A549 (cell line): Measurements from ENCODE around the gene POP4. TPM values are rescaled to one million over a fixed set of nuclear protein-coding genes. Genes with fewer than 3 reads are reported as not detected.
"Not testable (repeated sequence)": the region's sequence is repeated elsewhere in the genome, so short reads cannot be mapped to it uniquely, and the experiment has no call there.

ENCODE experiments used
- ATAC-seq, 2 experiments: fragments of 200-7000 bp in 1 of 2; fragments of >200 bp in 1 of 2; cut with Nextera tagmentation in 1 of 2; cut with Tn5 transposase in 1 of 2; 3 replicates each; pipeline versions ENCODE4 v1.8.0 to v1.9.1; 2018 to 2020; ENCODE audit warnings: mild to moderate bottlenecking in 1 of 2, moderate library complexity in 1 of 2
- CTCF ChIA-PET: fragments of 300-600 bp; sonication (Branson Sonifier 250); formaldehyde crosslinking; extraction: SDS; loops from one replicate; lab custom pipeline; 2021; ENCODE audit warnings: antibody characterized with exemption, inconsistent platforms; lab: Yijun Ruan, JAX
- POLR2A ChIA-PET: fragments of 350-600 bp; formaldehyde crosslinking; extraction: SDS; loops from one replicate; lab custom pipeline; 2021; ENCODE audit warnings: antibody characterized with exemption, inconsistent platforms; lab: Yijun Ruan, JAX
- DNase-seq, 2 experiments: peaks; one replicate each; pipeline versions ENCODE4 v3.0.0 to v3.0.0-alpha.2; 2011 to 2016; ENCODE audit warnings: low read depth in 1 of 2, low spot score in 1 of 2
- FAIRE-seq: peaks from 2 replicates; lab custom pipeline; 2011; peaks lifted over from hg19 to GRCh38; lab: Jason Lieb, UNC
- H3K27ac ChIP-seq, 2 experiments: fragments of >200 bp; sonication (Bioruptor Twin); formaldehyde crosslinking; 3 replicates each; pipeline ENCODE4 v1.5.1; 2016 to 2017
- H3K4me1 ChIP-seq: fragments of >200 bp; sonication (Bioruptor Twin); formaldehyde crosslinking; 3 replicates; pipeline ENCODE4 v1.6.1; 2016
- H3K4me2 ChIP-seq: fragments of >200 bp; sonication (Bioruptor Twin); formaldehyde crosslinking; 3 replicates; pipeline ENCODE4 v1.6.1; 2016
- H3K4me3 ChIP-seq: fragments of >200 bp; sonication (Bioruptor Twin); formaldehyde crosslinking; 3 replicates; pipeline ENCODE4 v1.5.1; 2016
- H3K9me3 ChIP-seq: fragments of >200 bp; sonication (Bioruptor Twin); formaldehyde crosslinking; 3 replicates; pipeline ENCODE4 v1.6.1; 2016
- BCL3 ChIP-seq: fragments of >200 bp; sonication (Bioruptor Twin); formaldehyde crosslinking; IDR thresholded peaks from 3 replicates; pipeline ENCODE4 v1.6.1; 2016
- CBX2 ChIP-seq: fragments of 200-600 bp; sonication (generic); IDR thresholded peaks from 2 replicates; pipeline ENCODE4 v1.6.1; 2016; ENCODE audit warnings: low read depth, mild to moderate bottlenecking, borderline replicate concordance
- CBX8 ChIP-seq: fragments of 200-600 bp; sonication (generic); IDR thresholded peaks from 2 replicates; pipeline ENCODE4 v1.6.1; 2016
- CEBPB ChIP-seq, 2 experiments: fragments of >200 bp in 1 of 2; sonication (Bioruptor Twin) in 1 of 2; formaldehyde crosslinking in 1 of 2; IDR thresholded peaks; 2 replicates each; pipeline ENCODE4 v1.6.1; 2012 to 2016
- ELK1 ChIP-seq: fragments of 150-350 bp; IDR thresholded peaks from 2 replicates; pipeline ENCODE4 v1.6.1; 2014; ENCODE audit warnings: low read depth, mild to moderate bottlenecking, low read length
- ESRRA ChIP-seq: fragments of 150-350 bp; IDR thresholded peaks from 2 replicates; pipeline ENCODE4 v1.6.1; 2014; ENCODE audit warnings: mild to moderate bottlenecking, low read length, borderline replicate concordance
- FOSB ChIP-seq: fragments of 250-450 bp; sonication (Bioruptor Pico); IDR thresholded peaks from 2 replicates; pipeline ENCODE4 v1.5.0; 2020; ENCODE audit warnings: mild to moderate bottlenecking, moderate library complexity
- HOXB13 ChIP-seq: fragments of 250-450 bp; sonication (Bioruptor Pico); IDR thresholded peaks from 2 replicates; pipeline ENCODE4 v1.5.0; 2020; ENCODE audit warnings: low read depth, mild to moderate bottlenecking, moderate library complexity
- KDM5A ChIP-seq: fragments of 200-600 bp; sonication (generic); IDR thresholded peaks from 2 replicates; pipeline ENCODE4 v1.6.1; 2016; ENCODE audit warnings: antibody characterized with exemption, mild to moderate bottlenecking
- MAZ ChIP-seq: fragments of 150-350 bp; IDR thresholded peaks from 2 replicates; pipeline ENCODE4 v1.6.1; 2014; ENCODE audit warnings: antibody characterized with exemption, low read depth, low read length, borderline replicate concordance
- MYC ChIP-seq: IDR thresholded peaks from 2 replicates; pipeline ENCODE4 v1.6.1; 2012; ENCODE audit warnings: mild to moderate bottlenecking, inconsistent platforms, low read length, improper control_type of control experiment, borderline replicate concordance
- PHF8 ChIP-seq: fragments of 200-600 bp; sonication (generic); IDR thresholded peaks from 2 replicates; pipeline ENCODE4 v1.6.1; 2016; ENCODE audit warnings: low read depth, mild to moderate bottlenecking, antibody characterized with exemption, moderate library complexity, borderline replicate concordance
- POLR2A ChIP-seq: IDR thresholded peaks from 2 replicates; pipeline ENCODE4 v1.6.1; 2012; ENCODE audit warnings: mild to moderate bottlenecking, low read length
- POLR2AphosphoS2 ChIP-seq: conservative IDR thresholded peaks from 2 replicates; pipeline ENCODE4 v1.6.1; 2012; ENCODE audit warnings: low read length, improper control_type of control experiment, inconsistent platforms
- SREBF2 ChIP-seq: fragments of 450-650 bp; IDR thresholded peaks from 2 replicates; pipeline ENCODE4 v1.6.1; 2014; ENCODE audit warnings: mild to moderate bottlenecking, moderate library complexity
- WGBS: methylation state at CpG from one replicate; pipeline ENCODE4 v1.1.6; 2017; ENCODE audit errors: missing lambda C conversion rate; 5-methylcytosine and 5-hydroxymethylcytosine counted together
- polyA plus RNA-seq, 4 experiments: library from polyadenylated mRNA; depleted of rRNA in 3 of 4; stranded (reverse); fragments of >200 nt; fragmentation: RNase III in 1 of 4; extraction: RNeasy Plus Mini Kit Qiagen cat#74134 plus additional on column Dnase treatment in 1 of 4; gene quantifications; 2 replicates in 3 of 4; 3 replicates in 1 of 4; pipeline ENCODE4 v1.2.3, GENCODE V29; 2011 to 2017
- TF ChIP-seq, protein P1 (sequence below): fragments of 200-600 bp; sonication (generic); IDR thresholded peaks from 2 replicates; pipeline ENCODE4 v1.6.1; 2016; ENCODE audit warnings: antibody characterized with exemption, mild to moderate bottlenecking, moderate library complexity
- TF ChIP-seq, protein P2 (sequence below): fragments of >200 bp; sonication (Bioruptor Twin); formaldehyde crosslinking; IDR thresholded peaks from 3 replicates; pipeline ENCODE4 v1.5.1; 2016
- TF ChIP-seq, protein P3 (sequence below): IDR thresholded peaks from 2 replicates; pipeline ENCODE4 v1.6.1; 2012
- TF ChIP-seq, protein P4 (sequence below): fragments of >200 bp; sonication (Bioruptor Twin); formaldehyde crosslinking; IDR thresholded peaks from 2 replicates; pipeline ENCODE4 v1.6.1; 2016

Gene POP4
- polyA plus RNA-seq, 2 of the 4 experiments (the other 2 are of a cell fraction) = 202 to 208 TPM

DNA sequence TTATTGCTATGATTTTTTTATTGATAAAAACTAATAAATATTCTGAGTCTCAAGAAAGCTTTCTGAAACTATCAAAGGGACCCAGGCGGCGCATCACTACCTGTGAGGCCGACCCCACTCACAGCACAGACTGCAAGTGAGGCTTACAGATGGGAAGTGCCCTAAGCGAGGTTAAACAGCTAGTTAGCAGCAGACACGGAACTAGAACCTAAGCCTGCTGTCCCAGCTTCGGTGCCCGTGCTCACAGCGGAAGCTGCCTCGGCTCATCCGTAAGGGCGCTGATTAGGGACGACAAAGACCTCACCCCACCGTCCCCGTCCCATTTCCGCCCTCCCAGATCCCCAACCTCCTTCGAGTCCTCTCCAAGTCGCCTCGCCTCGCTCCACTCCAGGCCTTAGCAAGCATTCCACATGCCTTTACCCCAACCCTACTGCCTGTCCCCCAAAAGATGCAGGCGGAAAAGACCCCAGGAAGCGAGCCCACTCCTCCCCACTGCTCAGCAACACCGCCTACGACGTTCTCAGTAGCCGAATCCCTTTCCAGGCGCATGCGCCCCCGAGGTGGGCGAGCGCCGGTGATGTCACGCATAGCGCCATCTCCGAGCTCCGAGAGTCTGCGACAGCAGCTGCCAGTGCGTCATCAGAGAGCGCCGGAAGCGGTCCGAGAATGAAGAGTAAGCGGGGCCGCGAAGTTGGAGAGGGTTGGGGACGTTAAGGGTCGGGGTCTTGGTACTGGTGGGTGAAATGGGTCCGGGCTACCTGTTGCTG is at the start of gene POP4 (continued):
- TF ChIP-seq MAZ = no peak
- TF ChIP-seq, protein P1, sequence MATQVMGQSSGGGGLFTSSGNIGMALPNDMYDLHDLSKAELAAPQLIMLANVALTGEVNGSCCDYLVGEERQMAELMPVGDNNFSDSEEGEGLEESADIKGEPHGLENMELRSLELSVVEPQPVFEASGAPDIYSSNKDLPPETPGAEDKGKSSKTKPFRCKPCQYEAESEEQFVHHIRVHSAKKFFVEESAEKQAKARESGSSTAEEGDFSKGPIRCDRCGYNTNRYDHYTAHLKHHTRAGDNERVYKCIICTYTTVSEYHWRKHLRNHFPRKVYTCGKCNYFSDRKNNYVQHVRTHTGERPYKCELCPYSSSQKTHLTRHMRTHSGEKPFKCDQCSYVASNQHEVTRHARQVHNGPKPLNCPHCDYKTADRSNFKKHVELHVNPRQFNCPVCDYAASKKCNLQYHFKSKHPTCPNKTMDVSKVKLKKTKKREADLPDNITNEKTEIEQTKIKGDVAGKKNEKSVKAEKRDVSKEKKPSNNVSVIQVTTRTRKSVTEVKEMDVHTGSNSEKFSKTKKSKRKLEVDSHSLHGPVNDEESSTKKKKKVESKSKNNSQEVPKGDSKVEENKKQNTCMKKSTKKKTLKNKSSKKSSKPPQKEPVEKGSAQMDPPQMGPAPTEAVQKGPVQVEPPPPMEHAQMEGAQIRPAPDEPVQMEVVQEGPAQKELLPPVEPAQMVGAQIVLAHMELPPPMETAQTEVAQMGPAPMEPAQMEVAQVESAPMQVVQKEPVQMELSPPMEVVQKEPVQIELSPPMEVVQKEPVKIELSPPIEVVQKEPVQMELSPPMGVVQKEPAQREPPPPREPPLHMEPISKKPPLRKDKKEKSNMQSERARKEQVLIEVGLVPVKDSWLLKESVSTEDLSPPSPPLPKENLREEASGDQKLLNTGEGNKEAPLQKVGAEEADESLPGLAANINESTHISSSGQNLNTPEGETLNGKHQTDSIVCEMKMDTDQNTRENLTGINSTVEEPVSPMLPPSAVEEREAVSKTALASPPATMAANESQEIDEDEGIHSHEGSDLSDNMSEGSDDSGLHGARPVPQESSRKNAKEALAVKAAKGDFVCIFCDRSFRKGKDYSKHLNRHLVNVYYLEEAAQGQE = no peak
- TF ChIP-seq, protein P2, sequence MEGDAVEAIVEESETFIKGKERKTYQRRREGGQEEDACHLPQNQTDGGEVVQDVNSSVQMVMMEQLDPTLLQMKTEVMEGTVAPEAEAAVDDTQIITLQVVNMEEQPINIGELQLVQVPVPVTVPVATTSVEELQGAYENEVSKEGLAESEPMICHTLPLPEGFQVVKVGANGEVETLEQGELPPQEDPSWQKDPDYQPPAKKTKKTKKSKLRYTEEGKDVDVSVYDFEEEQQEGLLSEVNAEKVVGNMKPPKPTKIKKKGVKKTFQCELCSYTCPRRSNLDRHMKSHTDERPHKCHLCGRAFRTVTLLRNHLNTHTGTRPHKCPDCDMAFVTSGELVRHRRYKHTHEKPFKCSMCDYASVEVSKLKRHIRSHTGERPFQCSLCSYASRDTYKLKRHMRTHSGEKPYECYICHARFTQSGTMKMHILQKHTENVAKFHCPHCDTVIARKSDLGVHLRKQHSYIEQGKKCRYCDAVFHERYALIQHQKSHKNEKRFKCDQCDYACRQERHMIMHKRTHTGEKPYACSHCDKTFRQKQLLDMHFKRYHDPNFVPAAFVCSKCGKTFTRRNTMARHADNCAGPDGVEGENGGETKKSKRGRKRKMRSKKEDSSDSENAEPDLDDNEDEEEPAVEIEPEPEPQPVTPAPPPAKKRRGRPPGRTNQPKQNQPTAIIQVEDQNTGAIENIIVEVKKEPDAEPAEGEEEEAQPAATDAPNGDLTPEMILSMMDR = no peak
- TF ChIP-seq, protein P3, sequence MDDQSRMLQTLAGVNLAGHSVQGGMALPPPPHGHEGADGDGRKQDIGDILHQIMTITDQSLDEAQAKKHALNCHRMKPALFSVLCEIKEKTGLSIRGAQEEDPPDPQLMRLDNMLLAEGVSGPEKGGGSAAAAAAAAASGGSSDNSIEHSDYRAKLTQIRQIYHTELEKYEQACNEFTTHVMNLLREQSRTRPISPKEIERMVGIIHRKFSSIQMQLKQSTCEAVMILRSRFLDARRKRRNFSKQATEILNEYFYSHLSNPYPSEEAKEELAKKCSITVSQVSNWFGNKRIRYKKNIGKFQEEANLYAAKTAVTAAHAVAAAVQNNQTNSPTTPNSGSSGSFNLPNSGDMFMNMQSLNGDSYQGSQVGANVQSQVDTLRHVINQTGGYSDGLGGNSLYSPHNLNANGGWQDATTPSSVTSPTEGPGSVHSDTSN = peak; percentile 72
- no peak for TF ChIP-seq CEBPB (IDR thresholded peaks at IDR 0.05)
- no peak for TF ChIP-seq FOSB
- TF ChIP-seq, protein P4, sequence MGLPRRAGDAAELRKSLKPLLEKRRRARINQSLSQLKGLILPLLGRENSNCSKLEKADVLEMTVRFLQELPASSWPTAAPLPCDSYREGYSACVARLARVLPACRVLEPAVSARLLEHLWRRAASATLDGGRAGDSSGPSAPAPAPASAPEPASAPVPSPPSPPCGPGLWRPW = no peak
- TF ChIP-seq PHF8 = peak; percentile 94; the same call in 1 of the 2 replicates
- TF ChIP-seq KDM5A = peak; percentile 93; the same call in 1 of the 2 replicates
- peak; percentile 99 for TF ChIP-seq BCL3
- no peak for TF ChIP-seq POLR2AphosphoS2
- TF ChIP-seq ELK1 = peak; percentile 74; the same call in 1 of the 2 replicates
- peak; percentile 100 for TF ChIP-seq POLR2A
- TF ChIP-seq CBX8 = no peak
- no peak for TF ChIP-seq CBX2
- no peak for TF ChIP-seq HOXB13 (CRISPR knock-in tag)
- no peak for TF ChIP-seq SREBF2
- TF ChIP-seq MYC = peak; percentile 94
- no peak; the same call in 1 of the 2 replicates for TF ChIP-seq ESRRA

DNA sequence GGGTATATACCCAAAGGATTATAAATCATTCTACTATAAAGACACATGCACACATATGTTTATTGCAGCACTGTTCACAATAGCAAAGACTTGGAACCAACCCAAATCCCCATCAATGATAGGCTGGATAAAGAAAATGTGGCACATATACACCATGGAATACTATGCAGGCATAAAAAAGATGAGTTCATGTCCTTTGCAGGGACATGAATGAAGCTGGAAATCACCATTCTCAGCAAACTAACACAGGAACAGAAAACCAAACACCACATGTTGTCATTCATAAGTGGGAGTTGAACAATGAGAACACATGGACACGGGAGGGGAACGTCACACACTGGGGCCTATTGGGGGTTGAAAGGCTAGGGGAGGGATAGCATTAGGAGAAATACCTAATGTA is 47.0 kb upstream of the POP4 start:
- H3K27ac ChIP-seq, POLR2A ChIA-PET, H3K4me3 ChIP-seq, H3K4me1 ChIP-seq, DNase-seq, H3K4me2 ChIP-seq, ATAC-seq, FAIRE-seq: not testable (repeated sequence)
- 7% methylated on average over 2 of the region's 2 CpGs for WGBS
- CTCF ChIA-PET = interaction anchor here (1.4 kb wide), 1 partner anchor 9 kb away, joined by 3 read pairs; no protein-coding TSS in a partner anchor
- peaks cover 40% of the 10 kb centered on the region for H3K9me3 ChIP-seq
